Ovary (tissue), 9 donors: ENCODE measurements around the gene DNAAF2. TPM values are rescaled to one million over a fixed set of nuclear protein-coding genes. Genes with fewer than 3 reads are reported as not detected.

Experiments
- DNase-seq, 5 donors: peaks; one replicate each; pipeline ENCODE4 v3.0.0-alpha.2; 2019 to 2020
- H3K27ac ChIP-seq, 2 donors: fragments of 200-600 bp; one replicate each; pipeline versions ENCODE4 v1.5.1 to v1.8.0; 2019 to 2022
- H3K27me3 ChIP-seq: fragments of 200-600 bp; one replicate; pipeline ENCODE4 v1.8.0; 2022
- H3K36me3 ChIP-seq: fragments of 200-600 bp; sonication (generic); one replicate; pipeline ENCODE4 v1.5.1; 2019
- H3K4me1 ChIP-seq: one replicate; pipeline ENCODE4 v1.8.1; 2013; ENCODE audit warnings: mild to moderate bottlenecking, moderate library complexity; ENCODE audit not compliant: insufficient read depth
- H3K4me3 ChIP-seq: fragments of 200-600 bp; sonication (generic); one replicate; pipeline ENCODE4 v1.5.1; 2017
- H3K9me3 ChIP-seq, 2 donors: fragments of 200-600 bp in 1 of 2; sonication (generic) in 1 of 2; one replicate each; pipeline versions ENCODE4 v1.5.1 to v1.8.1; 2013 to 2019; ENCODE audit warnings: mild to moderate bottlenecking in 1 of 2, moderate library complexity in 1 of 2
- EP300 ChIP-seq: sonication (generic); formaldehyde crosslinking; IDR thresholded peaks from one replicate; pipeline ENCODE4 v1.6.1; 2017; ENCODE audit warnings: antibody characterized with exemption
- POLR2A ChIP-seq: fragments of 450-650 bp; IDR thresholded peaks from one replicate; pipeline ENCODE4 v1.6.1; 2017; ENCODE audit warnings: antibody characterized with exemption, mild to moderate bottlenecking, moderate library complexity
- WGBS, 3 donors: extraction: QIAGEN DNeasy Blood & Tissue Kit in 1 of 3; methylation state at CpG; one replicate each; pipeline versions ENCODE4 v1.1.5 to v1.1.7; 2013 to 2017; 5-methylcytosine and 5-hydroxymethylcytosine counted together
- intact Hi-C, 4 donors: fragments of 100-400 bp; cut with DNase I; formaldehyde crosslinking; loops; one replicate each; pipeline versions ENCODE4 v1.11.0 to v1.15.1; 2022 to 2023
- polyA plus RNA-seq, 2 donors: library from polyadenylated mRNA; stranded (reverse); fragments of 200-250 nt in 1 of 2; fragments of 350-450 nt in 1 of 2; fragmentation: Illumina TruSeq in 1 of 2; extraction: RNeasy Lipid Tissue Mini Kit (QIAGEN cat#74804) in 1 of 2; gene quantifications; one replicate each; pipeline ENCODE4 v1.2.3, GENCODE V29; 2013 to 2014
- small RNA-seq: library from RNA; depleted of rRNA; stranded (forward); fragments of <200 nt; gene quantifications from one replicate; pipeline ENCODE3, GENCODE V24; 2016
- total RNA-seq, 7 donors: library from RNA; depleted of rRNA in 2 of 7; stranded (reverse); fragments of >200 nt in 2 of 7; fragmentation: NEBNext Ultra II Directional in 3 of 7; extraction: Animal tissue kit (Norgen Biotek cat#: 25700) in 3 of 7; gene quantifications; one replicate each; pipeline versions ENCODE4 v1.1.0 to v1.2.4, GENCODE V29; 2016 to 2023
- donor health status: DM: no; HTN: no; CAD: no; lungs with moderate emphysema.
- donor health status: DM: no; HTN: no; CAD: no.
- donor health status: Bipolar disorder and iron deficiency.
- donor health status: DM: yes; HTN: yes; CAD: no.
- donor health status: DM: no; HTN: no; CAD: no.
- donor health status: DM: yes; HTN: yes; CAD: no.

Gene DNAAF2
- total and polyA plus RNA-seq, 9 donors = 3.3 to 19.3 (median 6.6) TPM

DNA sequence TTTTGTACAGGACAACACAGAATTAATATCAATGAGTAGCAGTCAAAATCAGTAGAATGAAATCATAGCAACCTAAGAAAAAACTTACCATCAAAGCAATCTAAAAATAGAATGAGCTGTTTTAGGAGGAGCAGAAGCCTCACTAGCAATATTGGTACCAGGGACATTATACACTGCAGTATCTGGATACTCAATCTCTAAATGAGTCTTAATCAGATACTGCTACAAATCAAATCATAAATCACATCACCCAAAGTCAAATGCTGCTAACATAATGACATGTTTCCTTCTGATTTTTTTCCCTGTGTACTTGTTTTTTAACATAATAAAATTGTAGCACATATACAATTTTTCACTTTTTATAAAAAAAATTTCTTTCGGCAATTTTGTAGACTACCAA lies 56.9 kb downstream of the DNAAF2 start:
- 96 to 100% (median 100%) methylated on average over 1 of the region's 1 CpG for WGBS, 3 donors
- Histone ChIP-seq H3K36me3 (no peaks in the 10 kb centered on the region), H3K4me3 (no peak overlapping the region), H3K27ac (no peak overlapping the region), H3K4me1 (no peaks in the 10 kb centered on the region), H3K27me3 (no peaks in the 10 kb centered on the region), H3K9me3 (no peaks in the 10 kb centered on the region)
- no peak for DNase-seq
- intact Hi-C loops = no loop called here
- no peak for TF ChIP-seq EP300
- no peak for TF ChIP-seq POLR2A

Small RNA genes within 50 kb of the gene (small RNA-seq; reads per million reads assigned to genes)
- gene AL139099.3 (not detected), gene AL139099.4 (not detected), gene RF00019 (not detected), gene RNU6ATAC30P (not detected)

Other genes starting within 250 kb of the DNAAF2 start
- gene RPS29, start 48.9 kb downstream of the DNAAF2 start, total RNA-seq = over 10,000 TPM in 2 of 7 donors, 1,000 to 10,000 TPM in 5; 1,810 to 35,664 (median 2,389) TPM
- gene RPS29, start 48.9 kb downstream of the DNAAF2 start, polyA plus RNA-seq = 1,000 to 10,000 TPM; 2,089 to 4,585 TPM
- 1 to 10 TPM; 4.1 to 8.0 (median 6.5) TPM for gene LRR1, start 36.3 kb downstream of the DNAAF2 start, total RNA-seq
- gene LRR1, start 36.3 kb downstream of the DNAAF2 start, polyA plus RNA-seq = 1 to 10 TPM; 4.3 to 4.8 TPM
- gene RPL36AL, start 14.6 kb downstream of the DNAAF2 start, total RNA-seq = 100 to 1,000 TPM; 196 to 516 (median 284) TPM
- 100 to 1,000 TPM; 657 to 712 TPM for gene RPL36AL, start 14.6 kb downstream of the DNAAF2 start, polyA plus RNA-seq
- gene MGAT2, start 14.4 kb downstream of the DNAAF2 start, total RNA-seq = 10 to 100 TPM; 23.0 to 45.1 (median 28.1) TPM
- 10 to 100 TPM; 15.9 to 21.4 TPM for gene MGAT2, start 14.4 kb downstream of the DNAAF2 start, polyA plus RNA-seq
- 1 to 10 TPM; 1.6 to 5.0 (median 2.5) TPM for gene POLE2, start 53.0 kb upstream of the DNAAF2 start, total RNA-seq
- 1 to 10 TPM; 1.6 to 2.5 TPM for gene POLE2, start 53.0 kb upstream of the DNAAF2 start, polyA plus RNA-seq
- gene KLHDC1, start 57.9 kb upstream of the DNAAF2 start, total RNA-seq = 10 to 100 TPM in 6 of 7 donors, 1 to 10 TPM in 1; 8.6 to 22.9 (median 19.3) TPM
- gene KLHDC1, start 57.9 kb upstream of the DNAAF2 start, polyA plus RNA-seq = 1 to 10 TPM; 6.7 to 8.3 TPM
- gene KLHDC2, start 132.9 kb upstream of the DNAAF2 start, total RNA-seq = 10 to 100 TPM; 49.4 to 84.1 (median 70.1) TPM
- 10 to 100 TPM; 66.6 to 89.7 TPM for gene KLHDC2, start 132.9 kb upstream of the DNAAF2 start, polyA plus RNA-seq
- 10 to 100 TPM; 46.9 to 98.9 (median 72.1) TPM for gene NEMF, start 217.5 kb upstream of the DNAAF2 start, total RNA-seq
- gene NEMF, start 217.5 kb upstream of the DNAAF2 start, polyA plus RNA-seq = 10 to 100 TPM; 20.9 to 46.2 TPM